ENCODE measurements around the gene CEP164.

CEP164 gene

GRCh38 chr11:117411736-117412135, 84.1 kb downstream of the CEP164 start:
- no peak overlapping the region for H3K4me3 ChIP-seq (ENCODE audit: low read depth, low read length)
- TF ChIP-seq MYC (IDR thresholded peaks at IDR 0.05; ENCODE audit: low read depth, low read length) (no peak), POLR2A (IDR thresholded peaks at IDR 0.05; ENCODE audit: extremely low read depth, insufficient read length) (no peak), CTCF (IDR thresholded peaks at IDR 0.05; ENCODE audit: low read depth, low read length) (no peak), MAX (IDR thresholded peaks at IDR 0.05; ENCODE audit: low read depth, low read length) (no peak)
- no peak for DNase-seq (ENCODE audit: low read depth)

- no peak for DNase-seq (ENCODE audit: low read depth)
- no peak overlapping the region for H3K4me3 ChIP-seq (ENCODE audit: low read depth, low read length)
- TF ChIP-seq CTCF (IDR thresholded peaks at IDR 0.05; ENCODE audit: low read depth, low read length) = no peak
- TF ChIP-seq MYC (IDR thresholded peaks at IDR 0.05; ENCODE audit: low read depth, low read length) = no peak
- TF ChIP-seq POLR2A (IDR thresholded peaks at IDR 0.05; ENCODE audit: extremely low read depth, insufficient read length) = no peak
- TF ChIP-seq MAX (IDR thresholded peaks at IDR 0.05; ENCODE audit: low read depth, low read length) = no peak
Observed at GRCh38 chr11:117412176-117412575, 84.5 kb downstream of the CEP164 start.

- no peak overlapping the region for H3K4me3 ChIP-seq (ENCODE audit: low read depth, low read length)
- TF ChIP-seq MAX (IDR thresholded peaks at IDR 0.05; ENCODE audit: low read depth, low read length) (no peak), MYC (IDR thresholded peaks at IDR 0.05; ENCODE audit: low read depth, low read length) (no peak), POLR2A (IDR thresholded peaks at IDR 0.05; ENCODE audit: extremely low read depth, insufficient read length) (no peak), CTCF (IDR thresholded peaks at IDR 0.05; ENCODE audit: low read depth, low read length) (no peak)
- DNase-seq (ENCODE audit: low read depth) = no peak
Observed at GRCh38 chr11:117412653-117413275, 85.1 kb downstream of the CEP164 start.

- H3K4me3 ChIP-seq (ENCODE audit: low read depth, low read length) = no peak overlapping the region
- TF ChIP-seq MYC (IDR thresholded peaks at IDR 0.05; ENCODE audit: low read depth, low read length) = no peak
- TF ChIP-seq POLR2A (IDR thresholded peaks at IDR 0.05; ENCODE audit: extremely low read depth, insufficient read length) = no peak
- TF ChIP-seq CTCF (IDR thresholded peaks at IDR 0.05; ENCODE audit: low read depth, low read length) = no peak
- no peak for TF ChIP-seq MAX (IDR thresholded peaks at IDR 0.05; ENCODE audit: low read depth, low read length)
- DNase-seq (ENCODE audit: low read depth) = no peak
Observed at GRCh38 chr11:117413616-117414015, 86.0 kb downstream of the CEP164 start.

GRCh38 chr11:117414724-117415123, 87.1 kb downstream of the CEP164 start:
- no peak overlapping the region for H3K4me3 ChIP-seq (ENCODE audit: low read depth, low read length)
- no peak for TF ChIP-seq MAX (IDR thresholded peaks at IDR 0.05; ENCODE audit: low read depth, low read length)
- no peak for TF ChIP-seq POLR2A (IDR thresholded peaks at IDR 0.05; ENCODE audit: extremely low read depth, insufficient read length)
- TF ChIP-seq CTCF (IDR thresholded peaks at IDR 0.05; ENCODE audit: low read depth, low read length) = no peak
- no peak for TF ChIP-seq MYC (IDR thresholded peaks at IDR 0.05; ENCODE audit: low read depth, low read length)
- DNase-seq (ENCODE audit: low read depth) = no peak
